Adrenal gland (tissue), 12 donors: ENCODE data around the gene EXOSC3. TPM values are rescaled to one million over a fixed set of nuclear protein-coding genes. Genes with fewer than 3 reads are reported as not detected.
"Not testable (repeated sequence)": the region's sequence is repeated elsewhere in the genome, so short reads cannot be mapped to it uniquely, and the experiment has no call there.

ENCODE experiments used
- DNase-seq, 7 donors: peaks; one replicate each; pipeline ENCODE4 v3.0.0-alpha.2; 2019 to 2020
- H3K27ac ChIP-seq, 5 donors: fragments of 200-600 bp; sonication (generic) in 4 of 5; 1 replicate in 3 of 5; 2 replicates in 2 of 5; pipeline versions ENCODE4 v1.5.1 to v1.8.0; 2016 to 2020; ENCODE audit warnings: mild to moderate bottlenecking in 1 of 5
- H3K27me3 ChIP-seq: fragments of 200-600 bp; 2 replicates; pipeline ENCODE4 v1.8.0; 2021
- H3K36me3 ChIP-seq, 2 donors: fragments of 200-600 bp; replicated peaks in 1 of 2; 1 replicate in 1 of 2; 2 replicates in 1 of 2; pipeline versions ENCODE4 v1.5.1 to v1.8.0; 2018 to 2022
- H3K4me1 ChIP-seq, 2 donors: fragments of 200-600 bp; replicated peaks in 1 of 2; 1 replicate in 1 of 2; 2 replicates in 1 of 2; pipeline versions ENCODE4 v1.5.1 to v1.8.0; 2018 to 2021
- H3K4me3 ChIP-seq, 4 donors: fragments of 200-600 bp; sonication (generic) in 3 of 4; one replicate each; pipeline ENCODE4 v1.5.1; 2016 to 2018
- H3K9me3 ChIP-seq, 3 donors: fragments of 200-600 bp; sonication (generic) in 1 of 3; replicated peaks in 1 of 3; 1 replicate in 2 of 3; 2 replicates in 1 of 3; pipeline versions ENCODE4 v1.5.1 to v1.8.0; 2016 to 2021
- CTCF ChIP-seq, 6 experiments: fragments of 450-650 bp in 4 of 6; fragments of 200-600 bp in 2 of 6; sonication (generic) in 1 of 6; IDR thresholded peaks; 1 replicate in 5 of 6; 2 replicates in 1 of 6; pipeline versions ENCODE4 v1.5.1 to v1.8.0; 2016 to 2021; ENCODE audit warnings: antibody characterized with exemption in 6 of 6, mild to moderate bottlenecking in 2 of 6, moderate library complexity in 1 of 6
- POLR2A ChIP-seq, 2 donors: fragments of 450-650 bp; IDR thresholded peaks; one replicate each; pipeline ENCODE4 v1.6.1; 2017; ENCODE audit warnings: antibody characterized with exemption in 2 of 2, mild to moderate bottlenecking in 2 of 2, moderate library complexity in 1 of 2
- WGBS, 4 donors: extraction: QIAGEN DNeasy Blood & Tissue Kit in 2 of 4; methylation state at CpG; one replicate each; pipeline versions ENCODE4 v1.1.5 to v1.1.7; 2013 to 2017; 5-methylcytosine and 5-hydroxymethylcytosine counted together
- intact Hi-C, 2 donors: fragments of 100-400 bp; cut with DNase I; formaldehyde crosslinking; loops; one replicate each; pipeline versions ENCODE4 v1.14.1 to v1.15.0; 2022 to 2023
- polyA plus RNA-seq, 3 donors: library from polyadenylated mRNA; stranded (reverse); fragments of 200-250 nt in 2 of 3; fragments of 350-450 nt in 1 of 3; fragmentation: Illumina TruSeq in 1 of 3; extraction: RNeasy Lipid Tissue Mini Kit (QIAGEN cat#74804) in 1 of 3; gene quantifications; one replicate each; pipeline ENCODE4 v1.2.3, GENCODE V29; 2013 to 2014
- total RNA-seq, 9 donors: library from RNA; depleted of rRNA in 4 of 9; stranded (reverse); fragments of >200 nt in 4 of 9; fragments of 120-200 nt in 1 of 9; fragmentation: NEBNext Ultra II Directional in 1 of 9; extraction: Animal tissue kit (Norgen Biotek cat#: 25700) in 1 of 9; gene quantifications; one replicate each; pipeline versions ENCODE4 v1.1.0 to v1.2.4, GENCODE V29; 2013 to 2023
- donor health status: healthy with polysubstance abuse.
- donor health status: Bipolar disorder and iron deficiency.
- donor health status: DM: yes; HTN: yes; CAD: no.
- donor health status: DM: no; HTN: no; CAD: no.
- donor health status: DM: no; HTN: no; CAD: no.
- donor health status: DM: yes; HTN: yes; CAD: no.

The EXOSC3 gene
- total and polyA plus RNA-seq, 12 donors = 12.5 to 67.8 (median 41.4) TPM

GRCh38 chr9:37820142-37820541, 35.3 kb upstream of the EXOSC3 start:
- WGBS, 4 donors = 88 to 95% (median 90%) methylated on average over 5 of the region's 5 CpGs
- Histone ChIP-seq H3K4me3 (no peak overlapping the region), H3K9me3 (no peaks in the 10 kb centered on the region), H3K36me3 (peaks cover 0 to 15% of the 10 kb centered on the region in 2 donors), H3K27ac (no peak overlapping the region), H3K27me3 (no peaks in the 10 kb centered on the region), H3K4me1 (peaks cover 0 to 4% of the 10 kb centered on the region in 2 donors)
- no peak for DNase-seq
- TF ChIP-seq CTCF (IDR thresholded peaks at IDR 0.05) (no peak), POLR2A (IDR thresholded peaks at IDR 0.05) (no peak)
- intact Hi-C loops = loop anchor here in 1 of 2 donors (10.0 kb wide), 1 partner anchor 45 kb away; no protein-coding TSS in a partner anchor

- no peak for DNase-seq
- intact Hi-C loops = no loop called here
- H3K27ac ChIP-seq = no peak overlapping the region
- H3K27me3 ChIP-seq = no peaks in the 10 kb centered on the region
- peaks cover 0 to 4% of the 10 kb centered on the region in 2 donors for H3K4me1 ChIP-seq
- WGBS, 4 donors = 67 to 82% (median 73%) methylated on average over 2 of the region's 2 CpGs
- peaks cover 0 to 15% of the 10 kb centered on the region in 2 donors for H3K36me3 ChIP-seq
- H3K9me3 ChIP-seq = no peaks in the 10 kb centered on the region
- TF ChIP-seq CTCF (IDR thresholded peaks at IDR 0.05) = no peak
- TF ChIP-seq POLR2A (IDR thresholded peaks at IDR 0.05) = no peak
- H3K4me3 ChIP-seq = no peak overlapping the region
Observed at GRCh38 chr9:37818849-37819248, 34.0 kb upstream of the EXOSC3 start.

- intact Hi-C loops = no loop called here
- Histone ChIP-seq H3K27ac (no peak overlapping the region), H3K9me3 (no peaks in the 10 kb centered on the region), H3K36me3 (no peaks in the 10 kb centered on the region), H3K4me1 (no peaks in the 10 kb centered on the region), H3K27me3 (no peaks in the 10 kb centered on the region), H3K4me3 (no peak overlapping the region)
- 86 to 91% (median 88%) methylated on average over 5 of the region's 5 CpGs for WGBS, 4 donors
- no peak for TF ChIP-seq CTCF (IDR thresholded peaks at IDR 0.05)
- no peak for TF ChIP-seq POLR2A (IDR thresholded peaks at IDR 0.05)
- DNase-seq = no peak
Observed at GRCh38 chr9:37812773-37813379, 28.0 kb upstream of the EXOSC3 start.

- H3K9me3 ChIP-seq = no peaks in the 10 kb centered on the region
- no peaks in the 10 kb centered on the region for H3K36me3 ChIP-seq
- H3K4me3 ChIP-seq = no peak overlapping the region
- H3K27ac ChIP-seq = no peak overlapping the region
- no peaks in the 10 kb centered on the region for H3K27me3 ChIP-seq
- 95 to 99% (median 97%) methylated on average over 6 of the region's 6 CpGs for WGBS, 4 donors
- intact Hi-C loops = no loop called here
- no peak for DNase-seq
- no peaks in the 10 kb centered on the region for H3K4me1 ChIP-seq
- TF ChIP-seq CTCF (IDR thresholded peaks at IDR 0.05) (no peak), POLR2A (IDR thresholded peaks at IDR 0.05) (no peak)
Observed at GRCh38 chr9:37811906-37812476, 27.1 kb upstream of the EXOSC3 start.

GRCh38 chr9:37809676-37810075, 24.8 kb upstream of the EXOSC3 start:
- not testable (repeated sequence) for H3K4me1 ChIP-seq, H3K27me3 ChIP-seq, H3K27ac ChIP-seq, H3K9me3 ChIP-seq, DNase-seq, H3K4me3 ChIP-seq, H3K36me3 ChIP-seq
- intact Hi-C loops = loop anchor here (10.0 kb wide), 2 partner anchors 95 to 325 kb away; partner anchors contain the start of genes POLR1E (in 1 of the 2) and SLC25A51 (in 1 of the 2)
- 96 to 98% (median 98%) methylated on average over 15 of the region's 15 CpGs for WGBS, 4 donors
